ENCODE results near the gene DIPK1A.

The DIPK1A gene

GRCh38 chr1:92953491-92953890 is 7.8 kb downstream of the DIPK1A start:
- no peak for DNase-seq (ENCODE audit: low read depth in 2 of 2)

GRCh38 chr1:92952714-92953113 is 8.5 kb downstream of the DIPK1A start:
- DNase-seq (ENCODE audit: low read depth in 2 of 2), result no peak

- no peak for DNase-seq (ENCODE audit: low read depth in 2 of 2)
Measured at GRCh38 chr1:92951141-92951582, 10.1 kb downstream of the DIPK1A start.

GRCh38 chr1:92949937-92950817 is 11.1 kb downstream of the DIPK1A start:
- DNase-seq (ENCODE audit: low read depth in 2 of 2), result no peak

- no peak for DNase-seq (ENCODE audit: low read depth in 2 of 2)
Measured at GRCh38 chr1:92948071-92948470, 13.2 kb downstream of the DIPK1A start.

- DNase-seq (ENCODE audit: low read depth in 2 of 2), result no peak
Measured at GRCh38 chr1:92945748-92946270, 15.5 kb downstream of the DIPK1A start.

- no peak for DNase-seq (ENCODE audit: low read depth in 2 of 2)
Measured at GRCh38 chr1:92944901-92945747, 16.1 kb downstream of the DIPK1A start.

GRCh38 chr1:92943502-92943847 is 17.8 kb downstream of the DIPK1A start:
- DNase-seq (ENCODE audit: low read depth in 2 of 2), result no peak

GRCh38 chr1:92940541-92940940 is 20.7 kb downstream of the DIPK1A start:
- no peak for DNase-seq (ENCODE audit: low read depth in 2 of 2)

- no peak for DNase-seq (ENCODE audit: low read depth in 2 of 2)
Measured at GRCh38 chr1:92937731-92938130, 23.5 kb downstream of the DIPK1A start.

- DNase-seq (ENCODE audit: low read depth in 2 of 2), result no peak
Measured at GRCh38 chr1:92936865-92937264, 24.4 kb downstream of the DIPK1A start.

GRCh38 chr1:92934395-92935378 is 26.6 kb downstream of the DIPK1A start:
- DNase-seq (ENCODE audit: low read depth in 2 of 2), result no peak

GRCh38 chr1:92933459-92933858 is 27.8 kb downstream of the DIPK1A start:
- no peak for DNase-seq (ENCODE audit: low read depth in 2 of 2)

- DNase-seq (ENCODE audit: low read depth in 2 of 2), result no peak
Measured at GRCh38 chr1:92931691-92932090, 29.6 kb downstream of the DIPK1A start.

- no peak for DNase-seq (ENCODE audit: low read depth in 2 of 2)
Measured at GRCh38 chr1:92929461-92929860, 31.8 kb downstream of the DIPK1A start.

- DNase-seq (ENCODE audit: low read depth in 2 of 2), result no peak
Measured at GRCh38 chr1:92927870-92928269, 33.4 kb downstream of the DIPK1A start.

GRCh38 chr1:92926873-92927272 is 34.4 kb downstream of the DIPK1A start:
- DNase-seq (ENCODE audit: low read depth in 2 of 2), result no peak

- DNase-seq (ENCODE audit: low read depth in 2 of 2), result no peak
Measured at GRCh38 chr1:92924501-92924900, 36.8 kb downstream of the DIPK1A start.

- DNase-seq (ENCODE audit: low read depth in 2 of 2), result no peak
Measured at GRCh38 chr1:92923664-92924063, 37.6 kb downstream of the DIPK1A start.

GRCh38 chr1:92922356-92923035 is 38.8 kb downstream of the DIPK1A start:
- DNase-seq (ENCODE audit: low read depth in 2 of 2), result no peak

All from stimulated activated CD4-positive, alpha-beta T cell treated with anti-CD3 and anti-CD28 coated beads, Interleukin-12 subunit alpha, Interleukin-12 subunit beta, amount 100 ng/mL, for 24 hours (primary cell).